DND-41 (cell line): ENCODE data around the gene UBE2D3.

Experiments
- ATAC-seq: fragments of 200-7000 bp; cut with Tn5 transposase; 3 replicates; pipeline ENCODE4 v1.9.1; 2021; ENCODE audit warnings: low read depth; ENCODE audit not compliant: insufficient read depth
- DNase-seq: peaks from one replicate; pipeline ENCODE4 v3.0.0-alpha.2; 2020
- H2AFZ ChIP-seq: 2 replicates; pipeline ENCODE4 v1.6.0; 2012; ENCODE audit warnings: low read depth, low read length
- H3K27ac ChIP-seq: 2 replicates; pipeline ENCODE4 v1.5.1; 2012; ENCODE audit warnings: low read length, inconsistent platforms
- H3K27me3 ChIP-seq: fragments of 200-600 bp; sonication (generic); 2 replicates; pipeline ENCODE4 v1.6.0; 2012; ENCODE audit warnings: low read length, mild to moderate bottlenecking, inconsistent platforms; ENCODE audit not compliant: insufficient read depth, poor library complexity
- H3K36me3 ChIP-seq: 2 replicates; pipeline ENCODE4 v1.5.1; 2012; ENCODE audit warnings: low read length, inconsistent platforms; ENCODE audit not compliant: insufficient read depth
- H3K4me1 ChIP-seq: 2 replicates; pipeline ENCODE4 v1.5.1; 2012; ENCODE audit warnings: mild to moderate bottlenecking, low read length; ENCODE audit not compliant: insufficient read depth
- H3K4me2 ChIP-seq: 2 replicates; pipeline ENCODE4 v1.6.0; 2012; ENCODE audit warnings: mild to moderate bottlenecking, moderate library complexity, low read length, inconsistent platforms; ENCODE audit not compliant: insufficient read depth
- H3K4me3 ChIP-seq, 2 experiments: fragments of 200-600 bp in 1 of 2; shearing (Covaris generic) in 1 of 2; 2 replicates each; pipeline ENCODE4 v1.5.1; 2012 to 2016; ENCODE audit warnings: inconsistent platforms in 2 of 2, low read length in 2 of 2, mild to moderate bottlenecking in 2 of 2, low read depth in 1 of 2, moderate library complexity in 1 of 2
- H3K79me2 ChIP-seq: 2 replicates; pipeline ENCODE4 v1.6.0; 2012; ENCODE audit warnings: low read length, inconsistent platforms; ENCODE audit not compliant: insufficient read depth
- H3K9ac ChIP-seq: 2 replicates; pipeline ENCODE4 v1.6.0; 2012; ENCODE audit warnings: low read depth, mild to moderate bottlenecking, inconsistent platforms, low read length, moderate library complexity
- H3K9me3 ChIP-seq: 2 replicates; pipeline ENCODE4 v1.5.1; 2012; ENCODE audit warnings: low read length, moderate library complexity, mild to moderate bottlenecking, inconsistent platforms; ENCODE audit not compliant: insufficient read depth, severe bottlenecking
- H4K20me1 ChIP-seq: 2 replicates; pipeline ENCODE4 v1.6.0; 2012; ENCODE audit warnings: low read length; ENCODE audit not compliant: insufficient read depth
- EZH2 ChIP-seq: IDR thresholded peaks from 3 replicates; pipeline ENCODE4 v1.6.1; 2012; ENCODE audit warnings: borderline replicate concordance, low read depth, mild to moderate bottlenecking, moderate library complexity, low read length, inconsistent platforms; ENCODE audit not compliant: severe bottlenecking
- TF ChIP-seq, protein P1 (sequence below): IDR thresholded peaks from 2 replicates; pipeline ENCODE4 v1.5.1; 2012; ENCODE audit warnings: borderline replicate concordance, low read length, moderate library complexity, mild to moderate bottlenecking; ENCODE audit not compliant: poor library complexity, severe bottlenecking; ENCODE audit errors: extremely low read depth

The UBE2D3 gene

DNA sequence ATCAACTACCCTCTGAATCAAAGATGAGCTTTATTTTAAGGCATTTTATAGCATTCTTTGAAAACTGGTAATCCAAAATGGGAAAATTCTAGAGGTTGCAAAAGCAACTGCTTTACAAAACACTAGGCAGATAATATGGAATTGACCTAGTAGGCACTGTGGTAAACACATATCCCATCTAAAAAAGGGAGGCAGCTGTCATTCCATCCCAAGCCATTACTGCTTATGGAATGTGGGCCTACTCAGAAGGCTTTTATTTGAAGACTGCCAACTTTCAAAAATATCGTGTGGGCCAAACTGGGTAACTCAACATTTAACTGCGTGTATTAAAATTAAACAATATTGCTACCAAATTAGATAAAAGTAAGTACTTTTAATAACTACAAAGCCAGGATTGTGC is 19.3 kb downstream of the UBE2D3 start:
- no peak for DNase-seq
- Histone ChIP-seq H3K27ac (no peak overlapping the region), H3K9me3 (no peaks in the 10 kb centered on the region), H3K9ac (no peak overlapping the region), H4K20me1 (peaks cover 85% of the 10 kb centered on the region), H3K4me2 (no peak overlapping the region), H3K36me3 (peaks cover 98% of the 10 kb centered on the region), H2AFZ (no peak overlapping the region), H3K4me1 (0 out of 2 replicates have a peak, but pooled peaks cover 6% of the 10 kb centered on the region), H3K27me3 (no peaks in the 10 kb centered on the region), H3K4me3 (no peak overlapping the region), H3K79me2 (peaks cover 100% of the 10 kb centered on the region)
- no peak for ATAC-seq
- TF ChIP-seq, protein P1, sequence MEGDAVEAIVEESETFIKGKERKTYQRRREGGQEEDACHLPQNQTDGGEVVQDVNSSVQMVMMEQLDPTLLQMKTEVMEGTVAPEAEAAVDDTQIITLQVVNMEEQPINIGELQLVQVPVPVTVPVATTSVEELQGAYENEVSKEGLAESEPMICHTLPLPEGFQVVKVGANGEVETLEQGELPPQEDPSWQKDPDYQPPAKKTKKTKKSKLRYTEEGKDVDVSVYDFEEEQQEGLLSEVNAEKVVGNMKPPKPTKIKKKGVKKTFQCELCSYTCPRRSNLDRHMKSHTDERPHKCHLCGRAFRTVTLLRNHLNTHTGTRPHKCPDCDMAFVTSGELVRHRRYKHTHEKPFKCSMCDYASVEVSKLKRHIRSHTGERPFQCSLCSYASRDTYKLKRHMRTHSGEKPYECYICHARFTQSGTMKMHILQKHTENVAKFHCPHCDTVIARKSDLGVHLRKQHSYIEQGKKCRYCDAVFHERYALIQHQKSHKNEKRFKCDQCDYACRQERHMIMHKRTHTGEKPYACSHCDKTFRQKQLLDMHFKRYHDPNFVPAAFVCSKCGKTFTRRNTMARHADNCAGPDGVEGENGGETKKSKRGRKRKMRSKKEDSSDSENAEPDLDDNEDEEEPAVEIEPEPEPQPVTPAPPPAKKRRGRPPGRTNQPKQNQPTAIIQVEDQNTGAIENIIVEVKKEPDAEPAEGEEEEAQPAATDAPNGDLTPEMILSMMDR = no peak
- TF ChIP-seq EZH2 = no peak

DNA sequence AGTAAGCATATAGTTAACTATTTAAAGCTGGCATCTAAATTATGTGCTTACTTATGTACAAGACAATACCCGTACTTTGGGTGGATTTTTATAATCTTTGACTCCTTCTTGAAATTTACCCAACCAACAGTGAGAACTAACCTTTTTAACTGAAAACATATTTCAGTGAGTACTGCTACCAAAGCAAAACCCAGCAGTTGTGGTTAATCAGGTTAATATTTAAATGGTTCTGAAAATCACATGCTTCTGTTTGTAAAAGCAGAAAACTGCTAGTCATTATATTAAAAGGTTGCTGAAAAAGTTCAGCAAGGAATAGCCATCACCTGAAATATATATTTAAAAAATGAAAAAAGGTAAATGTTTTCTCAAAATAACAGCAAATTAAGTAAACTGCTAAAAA is 20.0 kb downstream of the UBE2D3 start:
- H3K4me3 ChIP-seq = no peak overlapping the region
- no peak for DNase-seq
- no peak for ATAC-seq
- peaks cover 80% of the 10 kb centered on the region for H4K20me1 ChIP-seq
- no peaks in the 10 kb centered on the region for H3K27me3 ChIP-seq
- peaks cover 100% of the 10 kb centered on the region for H3K79me2 ChIP-seq
- H3K36me3 ChIP-seq = peaks cover 99% of the 10 kb centered on the region
- H2AFZ ChIP-seq = no peak overlapping the region
- H3K27ac ChIP-seq = no peak overlapping the region
- H3K9ac ChIP-seq = no peak overlapping the region
- 0 out of 2 replicates have a peak, but pooled peaks cover 6% of the 10 kb centered on the region for H3K4me1 ChIP-seq
- no peak overlapping the region for H3K4me2 ChIP-seq
- TF ChIP-seq, protein P1 = no peak
- TF ChIP-seq EZH2 = no peak
- no peaks in the 10 kb centered on the region for H3K9me3 ChIP-seq

DNA sequence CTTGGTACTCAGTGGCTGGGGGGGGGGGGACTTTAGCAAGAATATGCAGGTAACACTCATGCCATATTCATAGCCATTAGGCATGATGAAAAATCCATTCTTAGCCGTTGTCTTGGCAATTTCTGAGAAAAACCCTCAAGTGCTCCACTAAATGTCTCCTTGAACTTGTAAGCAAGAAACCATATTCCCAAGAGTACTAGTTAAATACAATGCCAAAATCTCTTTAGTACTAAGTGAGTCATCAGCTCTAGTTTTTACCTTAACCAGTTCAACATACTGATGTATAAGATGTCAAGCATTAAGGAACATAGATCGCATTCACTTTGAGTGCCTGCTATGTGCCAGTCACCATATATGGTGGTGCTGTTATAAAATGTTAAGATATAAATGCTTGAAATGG is 27.5 kb downstream of the UBE2D3 start:
- Histone ChIP-seq H3K4me1 (no peaks in the 10 kb centered on the region), H3K27ac (no peak overlapping the region), H2AFZ (no peak overlapping the region), H3K27me3 (no peaks in the 10 kb centered on the region), H3K4me2 (no peak overlapping the region), H3K79me2 (peaks cover 43% of the 10 kb centered on the region), H3K36me3 (peaks cover 97% of the 10 kb centered on the region), H3K4me3 (no peak overlapping the region), H4K20me1 (peaks cover 30% of the 10 kb centered on the region; the same call in 1 of the 2 replicates), H3K9ac (no peak overlapping the region), H3K9me3 (no peaks in the 10 kb centered on the region)
- ATAC-seq (0 out of 3 replicates have a peak, but pooled peaks have one; percentile 29), DNase-seq (no peak)
- TF ChIP-seq, protein P1 = no peak
- no peak for TF ChIP-seq EZH2
